IgD-negative memory B cell (primary cell): ENCODE data around the gene ALDH8A1. TPM values are rescaled to one million over a fixed set of nuclear protein-coding genes. Genes with fewer than 3 reads are reported as not detected.

Source experiments
- H3K27ac Mint-ChIP-seq, 3 donors: one replicate each; pipeline ENCODE4 v1.8.0; 2020 to 2022; ENCODE audit warnings: mild to moderate bottlenecking in 3 of 3, mixed read lengths in 3 of 3, moderate library complexity in 1 of 3
- H3K27me3 Mint-ChIP-seq: one replicate; pipeline ENCODE4 v1.8.0; 2021; ENCODE audit warnings: mixed read lengths
- H3K36me3 Mint-ChIP-seq: one replicate; pipeline ENCODE4 v1.8.0; 2020; ENCODE audit warnings: mild to moderate bottlenecking, mixed read lengths
- H3K4me1 Mint-ChIP-seq, 3 donors: one replicate each; pipeline ENCODE4 v1.8.0; 2020 to 2022; ENCODE audit warnings: mixed read lengths in 3 of 3, mild to moderate bottlenecking in 1 of 3
- H3K4me3 Mint-ChIP-seq, 4 donors: one replicate each; pipeline ENCODE4 v1.8.0; 2020 to 2022; ENCODE audit warnings: mild to moderate bottlenecking in 4 of 4, mixed read lengths in 4 of 4, moderate library complexity in 3 of 4
- H3K9me3 Mint-ChIP-seq, 3 donors: one replicate each; pipeline ENCODE4 v1.8.0; 2020 to 2021; ENCODE audit warnings: mixed read lengths in 3 of 3, mild to moderate bottlenecking in 1 of 3
- polyA plus RNA-seq: library from polyadenylated mRNA; unstranded; fragments of 300-500 nt; fragmentation: Illumina TruSeq; gene quantifications from one replicate; pipeline ENCODE4 v1.2.3, GENCODE V29; 2021

The ALDH8A1 gene
- polyA plus RNA-seq, 1 donor from 2014 or later: not detected

- Mint-ChIP-seq H3K4me3 (no peak overlapping the region), H3K27me3 (no peaks in the 10 kb centered on the region), H3K27ac (peak overlapping the region in 1 of 3 donors; percentile 47), H3K9me3 (peaks cover 0 to 7% (median 5%) of the 10 kb centered on the region in 3 donors), H3K36me3 (peaks cover 21% of the 10 kb centered on the region), H3K4me1 (no peaks in the 10 kb centered on the region)
Measured at GRCh38 chr6:134964451-134965203, 14.7 kb upstream of the ALDH8A1 start.

DNA sequence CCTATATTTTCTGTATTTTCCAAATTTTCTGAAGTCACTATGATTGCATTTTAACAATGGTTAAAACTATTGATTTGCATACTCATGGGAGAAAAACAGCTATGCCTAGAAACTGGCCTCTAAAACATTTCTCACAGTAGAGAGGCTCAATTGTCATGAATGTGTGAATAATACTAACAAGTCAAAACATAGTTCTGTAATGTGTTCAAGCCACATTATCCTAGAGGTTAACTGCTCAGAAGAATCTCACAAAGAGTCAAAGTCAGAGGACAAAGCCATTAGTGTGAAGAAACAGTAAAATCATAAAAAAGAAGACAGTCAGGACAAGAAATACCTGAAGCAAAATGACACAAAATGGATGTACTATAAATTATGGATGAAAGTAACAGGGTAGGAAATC is 12.5 kb upstream of the ALDH8A1 start:
- H3K9me3 Mint-ChIP-seq: peaks cover 1 to 13% (median 5%) of the 10 kb centered on the region in 3 donors
- peaks cover 22% of the 10 kb centered on the region for H3K36me3 Mint-ChIP-seq
- H3K27me3 Mint-ChIP-seq: no peaks in the 10 kb centered on the region
- no peak overlapping the region for H3K27ac Mint-ChIP-seq
- H3K4me3 Mint-ChIP-seq: no peak overlapping the region
- H3K4me1 Mint-ChIP-seq: no peaks in the 10 kb centered on the region

DNA sequence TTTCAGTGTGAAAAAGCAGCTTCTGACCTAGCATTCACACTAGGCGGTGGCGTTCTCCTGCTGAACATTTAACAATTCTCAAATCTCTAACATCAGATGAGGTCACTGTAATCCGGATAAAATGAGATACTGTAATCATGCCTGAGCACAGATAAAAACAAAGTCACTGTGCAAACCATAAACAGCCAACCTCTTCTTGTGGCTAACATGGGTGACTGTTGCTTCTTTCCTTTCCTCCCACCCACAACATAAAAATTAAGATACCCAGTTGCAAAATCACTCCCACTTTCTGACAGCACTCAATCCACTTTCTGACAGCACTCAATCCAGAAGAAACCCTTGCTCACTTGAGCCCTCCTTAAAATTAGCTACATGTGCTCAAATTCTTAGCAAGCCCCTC is 11.5 kb upstream of the ALDH8A1 start:
- Mint-ChIP-seq H3K36me3 (peaks cover 21% of the 10 kb centered on the region), H3K4me3 (no peak overlapping the region), H3K27ac (no peak overlapping the region), H3K9me3 (peaks cover 1 to 13% (median 5%) of the 10 kb centered on the region in 3 donors), H3K27me3 (no peaks in the 10 kb centered on the region), H3K4me1 (no peaks in the 10 kb centered on the region)

GRCh38 chr6:134959603-134960002 is 9.7 kb upstream of the ALDH8A1 start:
- H3K27ac Mint-ChIP-seq: no peak overlapping the region
- H3K4me3 Mint-ChIP-seq: no peak overlapping the region
- no peaks in the 10 kb centered on the region for H3K27me3 Mint-ChIP-seq
- H3K9me3 Mint-ChIP-seq: peaks cover 1 to 13% (median 5%) of the 10 kb centered on the region in 3 donors
- H3K36me3 Mint-ChIP-seq: peaks cover 19% of the 10 kb centered on the region
- no peaks in the 10 kb centered on the region for H3K4me1 Mint-ChIP-seq

GRCh38 chr6:134956676-134957075 is 6.8 kb upstream of the ALDH8A1 start:
- H3K4me3 Mint-ChIP-seq: no peak overlapping the region

DNA sequence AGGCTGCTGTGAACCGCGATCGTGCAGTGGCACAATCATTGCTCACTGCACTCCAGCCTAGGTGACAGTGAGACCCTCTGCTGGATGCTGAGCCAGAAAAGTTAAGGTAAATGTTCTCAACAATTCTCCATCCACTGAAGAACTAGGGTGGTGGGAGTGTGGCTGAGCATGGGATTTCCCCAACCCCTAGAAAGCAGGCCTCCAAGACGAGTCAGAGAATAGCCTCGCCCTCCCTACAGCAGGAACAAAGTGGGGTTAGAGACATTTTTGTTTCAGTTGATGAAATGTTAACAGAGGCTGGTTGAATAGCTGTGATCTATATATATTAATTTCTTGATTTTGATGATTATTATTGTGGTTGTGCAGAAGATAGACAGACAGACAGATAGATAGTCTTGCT is 6.1 kb upstream of the ALDH8A1 start:
- H3K4me3 Mint-ChIP-seq: no peak overlapping the region

More at GRCh38 chr6:134956676-134957075, 6.8 kb upstream of the ALDH8A1 start:
- Mint-ChIP-seq H3K27me3 (no peaks in the 10 kb centered on the region), H3K4me1 (no peaks in the 10 kb centered on the region), H3K27ac (no peak overlapping the region), H3K9me3 (peaks cover 1 to 13% (median 5%) of the 10 kb centered on the region in 3 donors), H3K36me3 (peaks cover 9% of the 10 kb centered on the region)

DNA sequence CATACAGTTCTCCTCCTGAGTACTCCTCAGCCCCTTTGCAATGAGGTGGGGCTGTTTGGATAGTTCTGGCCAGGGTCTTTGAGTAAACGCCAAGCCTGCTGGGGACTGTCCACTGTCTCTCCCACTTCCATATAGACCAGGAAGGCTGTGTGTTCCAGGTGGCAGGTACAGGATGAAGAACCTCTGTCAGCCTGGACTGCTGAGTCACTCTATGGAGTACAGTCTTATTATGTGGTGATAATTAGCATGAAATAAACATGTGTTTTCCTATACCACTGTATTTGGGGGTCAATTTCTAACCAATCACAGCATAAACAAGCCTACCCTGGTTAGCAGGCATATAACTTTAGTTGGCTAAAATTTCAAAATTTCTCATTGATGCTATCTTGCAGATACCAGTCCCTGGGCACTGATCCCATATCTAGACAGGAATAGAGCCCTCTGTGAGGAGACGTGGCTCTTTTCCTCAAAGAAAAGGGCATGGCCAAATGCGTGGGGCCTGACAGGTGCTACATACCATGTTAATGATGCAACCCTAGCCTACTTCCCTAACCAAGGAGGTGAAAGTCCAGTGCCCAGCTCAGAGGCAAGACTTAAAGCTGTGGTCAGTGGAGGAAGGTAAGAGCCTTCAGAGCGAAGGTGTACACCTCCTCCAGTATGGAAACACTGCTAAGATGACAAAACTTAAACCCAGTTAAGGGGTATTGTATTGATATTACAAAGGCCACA is 4.5 kb upstream of the ALDH8A1 start:
- no peak overlapping the region for H3K4me3 Mint-ChIP-seq
- H3K27ac Mint-ChIP-seq: no peak overlapping the region
- no peaks in the 10 kb centered on the region for H3K36me3 Mint-ChIP-seq
- no peaks in the 10 kb centered on the region for H3K27me3 Mint-ChIP-seq
- no peaks in the 10 kb centered on the region for H3K4me1 Mint-ChIP-seq
- peaks cover 0 to 4% (median 0%) of the 10 kb centered on the region in 3 donors for H3K9me3 Mint-ChIP-seq

More for the DNA sequence above, 6.1 kb upstream of the ALDH8A1 start:
- Mint-ChIP-seq H3K27ac (no peak overlapping the region), H3K36me3 (peaks cover 5% of the 10 kb centered on the region), H3K4me1 (no peaks in the 10 kb centered on the region), H3K27me3 (no peaks in the 10 kb centered on the region), H3K9me3 (peaks cover 0 to 13% (median 1%) of the 10 kb centered on the region in 3 donors)

GRCh38 chr6:134951494-134952263 is 1.8 kb upstream of the ALDH8A1 start:
- H3K27me3 Mint-ChIP-seq: no peaks in the 10 kb centered on the region
- H3K4me1 Mint-ChIP-seq: no peaks in the 10 kb centered on the region
- H3K36me3 Mint-ChIP-seq: no peaks in the 10 kb centered on the region
- H3K9me3 Mint-ChIP-seq: no peaks in the 10 kb centered on the region
- H3K27ac Mint-ChIP-seq: no peak overlapping the region
- H3K4me3 Mint-ChIP-seq: no peak overlapping the region

GRCh38 chr6:134950482-134950881 is 581 bp upstream of the ALDH8A1 start:
- no peaks in the 10 kb centered on the region for H3K9me3 Mint-ChIP-seq
- no peaks in the 10 kb centered on the region for H3K4me1 Mint-ChIP-seq
- no peak overlapping the region for H3K27ac Mint-ChIP-seq
- no peaks in the 10 kb centered on the region for H3K36me3 Mint-ChIP-seq
- H3K4me3 Mint-ChIP-seq: no peak overlapping the region
- no peaks in the 10 kb centered on the region for H3K27me3 Mint-ChIP-seq

- H3K27me3 Mint-ChIP-seq: no peaks in the 10 kb centered on the region
- no peaks in the 10 kb centered on the region for H3K4me1 Mint-ChIP-seq
- no peaks in the 10 kb centered on the region for H3K36me3 Mint-ChIP-seq
- H3K9me3 Mint-ChIP-seq: no peaks in the 10 kb centered on the region
- no peak overlapping the region for H3K4me3 Mint-ChIP-seq
- H3K27ac Mint-ChIP-seq: no peak overlapping the region
Measured at GRCh38 chr6:134948691-134949090, 1.2 kb downstream of the ALDH8A1 start.

- no peaks in the 10 kb centered on the region for H3K9me3 Mint-ChIP-seq
- H3K4me1 Mint-ChIP-seq: no peaks in the 10 kb centered on the region
- no peaks in the 10 kb centered on the region for H3K36me3 Mint-ChIP-seq
- peaks cover 1% of the 10 kb centered on the region for H3K27me3 Mint-ChIP-seq
- no peak overlapping the region for H3K4me3 Mint-ChIP-seq
- no peak overlapping the region for H3K27ac Mint-ChIP-seq
Measured at GRCh38 chr6:134948142-134948541, 1.8 kb downstream of the ALDH8A1 start.

DNA sequence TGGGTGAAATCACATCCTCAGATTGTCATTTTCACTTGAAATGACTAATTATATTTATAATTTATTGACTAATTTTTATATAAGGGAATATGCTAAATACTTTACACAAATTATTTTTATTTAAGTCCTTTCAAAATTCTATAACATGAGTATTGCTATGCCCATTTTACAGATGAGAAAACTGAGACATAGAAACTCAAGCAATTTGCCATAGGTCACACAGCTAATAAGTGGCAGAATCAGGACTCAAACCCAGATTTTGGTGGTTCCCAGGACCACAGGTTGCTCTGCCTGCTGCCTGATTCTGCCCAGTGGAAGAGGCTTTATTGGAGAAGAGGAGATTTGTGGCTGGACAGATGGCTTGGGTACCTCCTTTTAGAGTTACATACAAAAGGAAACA is 4.9 kb downstream of the ALDH8A1 start:
- H3K36me3 Mint-ChIP-seq: no peaks in the 10 kb centered on the region
- no peaks in the 10 kb centered on the region for H3K4me1 Mint-ChIP-seq
- no peak overlapping the region for H3K27ac Mint-ChIP-seq
- H3K27me3 Mint-ChIP-seq: peaks cover 1% of the 10 kb centered on the region
- H3K9me3 Mint-ChIP-seq: no peaks in the 10 kb centered on the region
- no peak overlapping the region for H3K4me3 Mint-ChIP-seq

DNA sequence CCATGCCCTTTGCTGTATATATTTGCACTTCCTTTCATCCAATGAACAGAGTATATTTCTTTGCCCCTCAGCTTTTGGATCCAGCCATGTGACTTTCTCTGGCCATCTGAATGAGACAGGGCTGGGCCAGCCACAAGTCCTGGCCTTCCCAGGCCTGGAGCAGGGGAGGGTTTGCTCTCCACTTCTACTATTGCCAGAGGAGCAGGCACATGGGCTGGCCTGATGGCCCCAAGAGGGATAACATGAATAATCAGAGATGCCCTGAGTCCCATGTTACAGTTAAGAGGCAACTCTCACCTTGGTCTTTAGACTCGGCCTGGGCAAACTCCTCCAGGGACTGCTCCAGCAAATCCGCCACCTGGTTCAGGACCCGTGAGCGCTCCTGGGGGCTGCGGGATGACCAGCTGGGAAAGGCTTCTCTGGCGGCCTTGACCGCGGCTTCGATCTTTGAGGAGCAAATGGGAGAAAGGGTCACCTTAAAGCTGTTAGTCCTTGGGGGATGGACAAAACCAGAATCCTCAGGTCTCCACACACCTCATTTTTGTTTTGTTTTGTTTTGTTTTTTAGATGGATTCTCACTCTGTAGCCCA is 6.3 kb downstream of the ALDH8A1 start:
- H3K4me1 Mint-ChIP-seq: no peaks in the 10 kb centered on the region
- H3K27me3 Mint-ChIP-seq: peaks cover 1% of the 10 kb centered on the region
- H3K4me3 Mint-ChIP-seq: no peak overlapping the region
- H3K9me3 Mint-ChIP-seq: no peaks in the 10 kb centered on the region
- no peak overlapping the region for H3K27ac Mint-ChIP-seq
- no peaks in the 10 kb centered on the region for H3K36me3 Mint-ChIP-seq

DNA sequence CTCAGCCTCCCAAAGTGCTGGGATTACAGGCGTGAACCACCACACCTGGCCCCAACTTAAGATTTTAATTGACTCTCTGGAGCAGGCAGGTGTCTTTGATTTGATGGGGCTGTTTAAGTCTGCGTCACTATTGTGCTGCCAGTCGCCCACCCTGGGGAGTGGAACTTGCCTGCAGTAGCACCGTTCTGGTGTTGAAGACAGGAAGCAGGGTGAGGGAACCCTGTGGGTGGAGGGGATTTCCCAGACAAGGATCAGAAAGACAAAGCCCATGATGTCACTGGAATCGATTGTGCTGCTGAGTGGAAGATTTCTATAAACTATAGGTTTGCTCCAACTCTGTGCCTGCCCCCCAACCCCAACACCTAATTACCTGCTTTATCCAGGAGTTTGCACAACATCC is 11.0 kb downstream of the ALDH8A1 start:
- Mint-ChIP-seq H3K27ac (no peak overlapping the region), H3K4me1 (no peaks in the 10 kb centered on the region), H3K27me3 (peaks cover 1% of the 10 kb centered on the region), H3K4me3 (no peak overlapping the region), H3K9me3 (no peaks in the 10 kb centered on the region), H3K36me3 (no peaks in the 10 kb centered on the region)

DNA sequence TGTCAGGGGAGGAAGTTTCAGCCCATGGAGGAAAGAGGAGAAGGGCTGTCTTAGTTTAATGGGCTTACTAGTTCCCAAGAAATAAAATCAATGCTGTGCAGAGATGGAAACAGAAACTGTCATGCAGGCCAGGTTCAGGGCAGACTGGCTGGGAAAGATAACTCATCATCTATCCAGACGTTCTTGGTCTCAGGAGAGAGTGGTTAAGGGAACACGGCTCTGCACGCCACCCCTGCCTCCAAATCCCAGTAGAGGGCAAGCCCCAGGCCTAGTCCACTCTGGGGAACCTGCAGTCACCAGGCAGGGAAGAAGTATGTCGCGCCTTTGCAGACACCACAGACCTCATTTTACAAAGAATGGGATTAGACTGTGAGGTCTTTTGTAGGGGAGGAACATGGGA is 12.5 kb downstream of the ALDH8A1 start:
- H3K27ac Mint-ChIP-seq: no peak overlapping the region
- H3K4me1 Mint-ChIP-seq: no peaks in the 10 kb centered on the region
- H3K27me3 Mint-ChIP-seq: no peaks in the 10 kb centered on the region
- no peaks in the 10 kb centered on the region for H3K9me3 Mint-ChIP-seq
- no peak overlapping the region for H3K4me3 Mint-ChIP-seq
- no peaks in the 10 kb centered on the region for H3K36me3 Mint-ChIP-seq
